Effector memory CD4-positive, alpha-beta T cell (primary cell): ENCODE measurements around the gene C9orf50.

ENCODE experiments used
- DNase-seq, 3 donors: peaks; one replicate each; pipeline ENCODE4 v3.0.0-alpha.2; 2020
- H3K27ac ChIP-seq: 2 replicates; pipeline ENCODE4 v1.7.0; 2013; ENCODE audit warnings: mild to moderate bottlenecking, low read length, moderate library complexity; ENCODE audit not compliant: insufficient read depth, poor library complexity, severe bottlenecking
- H3K27me3 ChIP-seq: replicated peaks from 2 replicates; pipeline ENCODE4 v1.7.0; 2013; ENCODE audit warnings: mild to moderate bottlenecking, low read length; ENCODE audit not compliant: insufficient read depth, control insufficient read depth, poor library complexity, severe bottlenecking
- H3K36me3 ChIP-seq: 2 replicates; pipeline ENCODE4 v1.7.0; 2013; ENCODE audit warnings: mild to moderate bottlenecking, low read length, moderate library complexity; ENCODE audit not compliant: control insufficient read depth, insufficient read depth
- H3K4me1 ChIP-seq: 2 replicates; pipeline ENCODE4 v1.7.0; 2013; ENCODE audit warnings: low read length, mild to moderate bottlenecking; ENCODE audit not compliant: control insufficient read depth, insufficient read depth, poor library complexity, severe bottlenecking
- H3K4me3 ChIP-seq: 2 replicates; pipeline ENCODE4 v1.7.0; 2013; ENCODE audit warnings: low read length, low read depth, mild to moderate bottlenecking; ENCODE audit not compliant: insufficient read depth, poor library complexity, severe bottlenecking
- H3K9me3 ChIP-seq: 2 replicates; pipeline ENCODE4 v1.7.0; 2013; ENCODE audit warnings: mild to moderate bottlenecking, low read length, moderate library complexity; ENCODE audit not compliant: control insufficient read depth

Gene C9orf50

DNA sequence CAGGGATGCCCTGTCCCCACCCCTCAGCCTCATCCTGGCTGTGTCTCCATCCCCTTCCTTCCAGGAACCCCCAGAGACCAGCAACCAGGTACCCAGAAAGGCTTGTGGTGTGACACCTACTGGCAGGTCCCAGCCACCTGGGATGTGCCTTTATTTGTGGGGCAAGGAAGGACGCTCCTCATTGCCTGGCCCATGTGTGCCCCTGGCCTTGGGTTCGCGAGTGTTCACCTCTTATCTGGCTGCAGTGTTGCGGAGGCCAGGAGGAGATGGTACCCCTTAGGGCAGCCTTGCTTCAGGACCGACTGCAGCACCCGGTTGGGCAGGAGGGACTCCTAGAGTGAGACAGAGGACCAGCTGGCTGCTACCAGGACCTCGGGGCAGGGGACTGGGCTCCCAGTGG is 8.8 kb downstream of the C9orf50 start:
- no peaks in the 10 kb centered on the region for H3K27me3 ChIP-seq
- no peak overlapping the region for H3K4me3 ChIP-seq
- no peaks in the 10 kb centered on the region for H3K36me3 ChIP-seq
- no peak overlapping the region for H3K27ac ChIP-seq
- H3K4me1 ChIP-seq = peaks cover 25% of the 10 kb centered on the region
- H3K9me3 ChIP-seq = no peaks in the 10 kb centered on the region
- DNase-seq = no peak

DNA sequence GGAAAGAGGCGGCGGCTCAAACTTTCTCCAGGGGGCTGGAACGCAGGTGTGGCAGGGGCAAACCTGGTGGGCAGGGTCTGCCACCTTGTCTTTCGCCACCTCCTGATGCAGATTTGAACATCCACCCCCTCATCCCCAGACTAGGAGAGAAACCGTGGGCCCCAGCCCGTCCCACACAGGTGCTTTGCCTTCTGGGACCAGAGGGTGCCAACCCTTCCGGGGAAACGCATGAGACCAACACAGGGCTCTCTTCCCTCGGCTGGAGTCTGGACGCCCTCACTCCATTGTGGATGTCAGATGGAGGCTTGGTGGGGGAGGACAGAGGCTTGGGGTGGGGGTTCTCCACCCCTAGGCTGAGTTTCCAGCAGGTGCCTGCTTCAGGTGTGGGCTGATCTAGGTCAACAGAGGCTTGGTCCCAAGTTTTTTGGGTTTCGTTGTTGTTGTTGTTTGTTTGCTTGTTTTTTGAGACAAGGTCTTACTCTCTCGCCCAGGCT is 9.5 kb downstream of the C9orf50 start:
- Histone ChIP-seq H3K9me3 (no peaks in the 10 kb centered on the region), H3K36me3 (no peaks in the 10 kb centered on the region), H3K27me3 (no peaks in the 10 kb centered on the region), H3K4me3 (no peak overlapping the region), H3K4me1 (peaks cover 25% of the 10 kb centered on the region), H3K27ac (no peak overlapping the region)
- no peak for DNase-seq

DNA sequence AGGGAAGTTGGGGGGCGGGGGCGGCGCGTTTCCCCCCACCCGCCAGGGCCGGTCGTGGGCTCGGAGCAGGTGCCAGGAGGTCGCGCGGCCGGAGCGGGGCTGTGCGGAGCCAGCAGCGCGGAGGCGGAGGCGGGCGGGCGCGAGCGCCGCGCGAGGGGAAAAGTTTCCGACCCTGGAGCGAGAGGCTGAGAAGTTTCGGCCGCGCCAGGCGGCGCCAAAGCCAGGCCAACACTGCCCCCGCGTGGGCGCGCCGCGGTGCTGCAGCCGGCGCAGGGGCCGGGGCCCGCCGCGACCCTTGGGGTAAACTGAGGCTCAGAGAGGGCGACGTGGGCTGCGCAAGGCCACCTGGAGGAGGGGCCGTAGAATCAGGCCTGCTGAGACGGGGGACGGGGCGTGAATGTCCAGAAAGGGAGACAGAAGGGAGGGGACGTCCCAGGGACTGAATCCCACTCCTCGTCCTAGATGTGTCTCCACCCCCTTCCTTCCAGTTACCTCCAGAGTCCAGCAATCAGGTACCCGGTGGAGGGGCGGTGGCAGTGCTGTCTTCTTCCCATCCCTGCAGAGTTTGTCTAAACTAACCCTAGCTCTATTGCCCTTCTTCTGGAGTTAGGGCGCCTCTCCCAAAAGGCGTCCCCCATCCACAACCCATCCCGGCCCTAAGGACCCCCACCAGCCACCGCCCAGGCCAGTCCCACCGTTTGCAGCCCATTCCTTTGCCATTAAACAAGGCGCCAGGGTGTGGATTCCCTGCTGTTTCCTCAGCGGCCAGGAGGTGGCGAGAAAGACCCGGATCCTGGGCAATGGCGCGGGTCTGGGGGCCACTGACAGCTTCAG is 10.2 kb downstream of the C9orf50 start:
- Histone ChIP-seq H3K4me1 (peaks cover 25% of the 10 kb centered on the region), H3K36me3 (no peaks in the 10 kb centered on the region), H3K4me3 (peak overlapping the region; percentile 50), H3K27ac (peak overlapping the region; percentile 58), H3K27me3 (no peaks in the 10 kb centered on the region), H3K9me3 (no peaks in the 10 kb centered on the region)
- peak; percentile 56 to 61 (median 61) for DNase-seq

DNA sequence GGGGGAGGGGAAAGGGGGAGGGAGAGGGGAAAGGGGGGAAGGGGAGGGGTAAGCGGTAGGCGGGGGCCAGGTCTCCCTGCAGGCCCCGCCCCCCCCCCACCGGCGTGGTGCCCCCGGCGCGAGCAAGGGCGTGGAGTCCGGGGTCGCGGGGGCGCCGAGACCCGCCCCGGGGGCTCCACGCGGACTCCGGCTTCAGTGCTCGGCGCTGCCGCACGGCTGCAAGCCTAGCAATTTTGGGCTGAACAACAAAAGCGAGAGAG is 10.8 kb downstream of the C9orf50 start:
- DNase-seq = no peak
- H3K27ac ChIP-seq = peak overlapping the region; percentile 58
- H3K4me1 ChIP-seq = peaks cover 25% of the 10 kb centered on the region
- peak overlapping the region; percentile 50 for H3K4me3 ChIP-seq
- no peaks in the 10 kb centered on the region for H3K36me3 ChIP-seq
- H3K27me3 ChIP-seq = no peaks in the 10 kb centered on the region
- no peaks in the 10 kb centered on the region for H3K9me3 ChIP-seq

DNA sequence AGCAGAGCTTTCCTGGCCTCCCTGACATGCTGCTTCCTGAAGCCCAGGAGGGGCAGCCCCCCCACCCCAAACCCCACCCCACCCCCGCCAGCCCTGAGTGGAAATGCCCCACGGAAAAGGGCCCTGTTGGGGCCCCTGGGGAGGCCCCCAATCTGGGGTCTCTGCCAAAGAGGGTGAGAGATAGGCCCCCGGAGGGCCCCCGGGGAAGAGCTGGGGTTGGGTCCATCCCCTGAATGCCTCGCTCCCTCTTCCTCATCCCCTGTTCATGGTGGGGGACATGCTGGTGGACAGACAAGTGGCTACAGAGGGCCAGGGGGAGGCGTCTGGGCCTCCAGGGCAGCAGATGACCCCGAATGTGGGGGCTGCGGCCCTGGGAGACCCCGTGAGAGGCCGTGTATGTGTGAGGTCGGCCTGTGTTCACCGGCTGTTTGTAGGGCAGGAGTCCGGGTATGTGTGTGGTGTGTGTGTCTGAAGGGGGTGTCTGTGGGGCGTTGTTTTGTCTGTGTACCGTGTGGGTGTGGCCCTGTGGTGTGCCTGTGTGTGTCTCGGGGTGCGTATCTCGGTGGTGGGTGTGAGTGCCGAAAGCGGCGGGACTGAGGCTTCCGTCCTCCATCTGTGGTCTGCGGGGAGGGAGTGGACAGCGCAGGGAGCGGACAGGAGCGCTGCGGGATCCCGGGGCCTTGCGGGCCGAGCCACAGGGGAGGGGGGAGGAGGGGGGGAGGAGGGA is 11.3 kb downstream of the C9orf50 start:
- no peaks in the 10 kb centered on the region for H3K27me3 ChIP-seq
- peak; percentile 46 to 66 (median 64) for DNase-seq
- H3K4me3 ChIP-seq = no peak overlapping the region
- no peaks in the 10 kb centered on the region for H3K36me3 ChIP-seq
- peak overlapping the region; percentile 60 for H3K27ac ChIP-seq
- H3K4me1 ChIP-seq = peaks cover 27% of the 10 kb centered on the region
- no peaks in the 10 kb centered on the region for H3K9me3 ChIP-seq

DNA sequence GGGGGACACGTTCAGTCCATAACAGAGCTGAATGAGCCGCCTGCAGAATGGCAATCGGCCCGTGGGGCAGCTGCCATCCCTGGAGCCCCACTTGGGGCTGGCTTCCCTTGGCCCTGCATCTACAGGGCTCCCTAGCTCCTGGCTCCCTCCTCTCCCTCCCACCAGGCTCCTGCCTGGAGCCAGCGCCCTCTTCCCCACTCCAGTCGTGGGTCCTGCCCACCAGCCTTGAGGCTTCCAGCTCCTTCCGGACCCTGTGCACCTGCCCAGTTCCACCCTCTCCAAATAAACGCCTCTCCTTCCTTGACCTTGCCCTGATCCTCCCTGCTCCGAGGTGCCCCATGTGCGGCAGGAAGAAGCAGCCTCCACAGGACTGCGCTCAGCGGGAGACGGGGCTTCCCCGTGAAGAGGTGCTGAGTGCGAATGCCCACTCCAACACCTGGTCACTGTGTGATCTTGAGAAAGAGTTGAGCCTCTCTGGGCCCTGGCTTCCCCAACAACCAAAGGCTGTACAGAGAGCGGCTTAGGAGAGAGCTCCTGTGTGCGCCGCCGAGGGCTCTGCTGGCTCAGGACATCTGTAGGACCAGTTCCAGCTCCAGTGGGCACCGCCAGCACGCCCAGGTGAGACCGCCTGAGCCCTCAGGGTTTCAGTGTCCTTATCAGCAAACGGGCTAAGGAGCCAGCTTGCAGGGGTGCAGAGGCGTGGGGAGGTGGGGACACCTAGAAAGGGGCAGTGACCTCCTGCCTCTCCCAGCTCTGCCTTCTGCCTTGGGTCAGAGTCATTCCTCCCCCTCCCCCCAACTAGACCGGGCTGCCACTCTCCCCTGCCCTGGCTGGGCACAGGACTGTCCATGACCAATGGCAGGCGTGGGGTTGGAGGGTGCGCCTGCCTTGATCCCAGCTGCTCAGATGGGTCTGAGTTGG is 12.1 kb downstream of the C9orf50 start:
- Histone ChIP-seq H3K4me3 (no peak overlapping the region), H3K27ac (peak overlapping the region; percentile 25), H3K9me3 (no peaks in the 10 kb centered on the region), H3K36me3 (no peaks in the 10 kb centered on the region), H3K4me1 (peaks cover 30% of the 10 kb centered on the region), H3K27me3 (no peaks in the 10 kb centered on the region)
- DNase-seq = no peak

DNA sequence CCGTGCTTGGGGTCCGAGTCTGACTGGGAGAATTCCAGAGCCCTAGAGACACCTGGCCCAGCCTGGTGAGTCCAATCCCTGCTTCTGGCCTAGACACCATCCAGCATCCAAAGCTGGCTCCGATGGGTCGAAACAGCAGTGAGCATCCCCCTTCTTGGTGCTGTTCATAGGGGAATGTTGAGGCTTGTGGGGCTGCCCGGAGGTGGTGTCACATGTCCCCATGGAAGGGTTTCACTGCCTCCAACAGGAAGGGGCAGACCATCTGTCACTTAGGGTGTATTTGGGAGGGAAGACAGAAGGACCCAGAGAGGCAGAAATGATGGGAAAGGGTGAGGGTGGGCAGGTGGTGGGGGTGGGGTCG is 13.9 kb downstream of the C9orf50 start:
- no peaks in the 10 kb centered on the region for H3K27me3 ChIP-seq
- H3K9me3 ChIP-seq = no peaks in the 10 kb centered on the region
- no peaks in the 10 kb centered on the region for H3K36me3 ChIP-seq
- no peak overlapping the region for H3K27ac ChIP-seq
- peaks cover 32% of the 10 kb centered on the region for H3K4me1 ChIP-seq
- DNase-seq = no peak
- H3K4me3 ChIP-seq = no peak overlapping the region

DNA sequence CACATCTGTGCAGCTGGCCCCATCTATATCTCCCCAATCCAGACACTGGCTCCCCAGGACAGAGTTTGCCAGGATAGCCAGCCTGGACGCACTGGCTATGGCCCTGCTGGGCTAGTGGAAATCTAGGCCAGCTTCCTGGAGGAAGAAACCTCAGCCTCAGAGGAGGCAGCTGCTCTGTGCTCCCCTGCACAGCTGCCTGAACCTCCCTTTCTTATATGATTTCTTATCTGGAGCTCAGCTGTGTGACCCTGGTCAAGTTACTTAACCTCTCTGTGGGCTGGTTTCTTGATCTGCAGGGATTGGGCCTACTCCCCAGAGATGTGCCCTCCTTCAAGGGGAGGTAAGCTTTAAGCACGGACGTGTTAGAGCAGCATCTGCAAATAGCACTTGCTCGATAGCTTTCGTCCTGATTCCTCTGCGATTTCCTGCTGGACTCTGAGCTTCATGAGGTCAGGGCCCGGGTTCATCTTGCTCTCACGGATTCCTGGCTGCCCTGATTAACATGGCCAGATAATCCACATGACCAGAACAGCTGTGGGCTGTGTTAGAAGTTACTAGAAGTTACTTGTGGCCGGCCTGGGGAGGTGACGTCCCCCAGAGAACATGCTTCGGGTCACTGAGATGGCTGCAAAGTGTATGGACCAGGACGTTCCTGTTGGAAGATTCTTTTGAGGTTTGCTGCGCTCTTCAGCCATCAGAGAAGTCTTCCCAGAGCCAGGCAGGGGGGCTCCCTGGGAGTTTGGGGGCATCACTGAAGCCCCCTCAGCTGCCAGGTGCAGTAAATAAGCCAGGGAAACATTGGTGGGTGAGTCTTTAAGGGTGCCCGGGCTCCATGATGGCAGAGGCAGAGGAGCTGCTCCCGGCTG is 14.5 kb downstream of the C9orf50 start:
- no peaks in the 10 kb centered on the region for H3K27me3 ChIP-seq
- H3K36me3 ChIP-seq = no peaks in the 10 kb centered on the region
- no peak for DNase-seq
- no peak overlapping the region for H3K27ac ChIP-seq
- no peaks in the 10 kb centered on the region for H3K9me3 ChIP-seq
- H3K4me1 ChIP-seq = peaks cover 32% of the 10 kb centered on the region
- no peak overlapping the region for H3K4me3 ChIP-seq

DNA sequence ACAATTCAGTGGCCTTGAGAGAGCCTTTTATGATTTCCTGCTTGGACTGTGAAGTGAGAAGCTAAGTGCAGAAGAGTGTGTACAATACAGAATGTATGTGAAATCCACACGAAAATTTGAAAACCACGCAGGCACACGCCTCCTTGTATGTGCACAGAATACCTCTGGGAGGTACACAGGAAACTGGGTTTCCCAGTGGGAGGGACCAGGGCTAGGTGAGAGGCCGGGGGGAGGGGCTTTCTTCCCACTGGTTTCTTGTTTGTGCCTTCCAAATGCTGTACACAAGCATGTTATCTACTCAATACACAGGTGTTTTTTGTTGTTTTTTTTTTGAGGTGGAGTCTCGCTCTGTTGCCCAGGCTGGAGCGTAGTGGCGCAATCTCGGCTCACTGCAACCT is 16.1 kb downstream of the C9orf50 start:
- peaks cover 22% of the 10 kb centered on the region for H3K4me1 ChIP-seq
- no peaks in the 10 kb centered on the region for H3K27me3 ChIP-seq
- H3K27ac ChIP-seq = no peak overlapping the region
- H3K9me3 ChIP-seq = no peaks in the 10 kb centered on the region
- H3K36me3 ChIP-seq = no peaks in the 10 kb centered on the region
- DNase-seq = no peak
- no peak overlapping the region for H3K4me3 ChIP-seq
